ENCODE data around the gene STX12.
"Not testable (repeated sequence)": the region's sequence is repeated elsewhere in the genome, so short reads cannot be mapped to it uniquely, and the experiment has no call there.

The STX12 gene

DNA sequence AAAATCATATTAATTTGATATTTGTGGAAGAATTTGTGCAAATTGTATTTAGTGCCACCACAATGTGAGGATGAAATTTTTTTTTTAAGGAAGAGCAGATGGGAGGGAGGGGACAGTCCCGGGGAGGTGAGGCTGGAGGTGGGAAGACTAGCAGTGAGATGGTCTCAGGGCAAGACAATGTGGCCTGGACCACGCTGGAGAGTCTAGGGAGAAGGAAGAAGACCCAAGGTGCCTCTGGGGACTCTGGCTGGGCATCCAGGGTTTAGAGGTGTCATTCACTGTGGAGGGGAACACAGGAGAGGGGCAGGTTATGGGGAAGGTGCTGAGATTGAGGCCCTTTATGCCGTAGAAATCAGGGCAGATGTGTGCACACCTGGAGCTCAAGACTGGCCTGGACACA, 89.0 kb downstream of the STX12 start:
- peaks cover 32% of the 10 kb centered on the region for H3K4me1 Mint-ChIP-seq (ENCODE audit: low read depth)
- H3K27ac Mint-ChIP-seq: peak overlapping the region; percentile 37
- H3K4me3 Mint-ChIP-seq: no peak overlapping the region
- H3K36me3 Mint-ChIP-seq (ENCODE audit: low read depth): no peaks in the 10 kb centered on the region
- H3K9me3 Mint-ChIP-seq: no peaks in the 10 kb centered on the region
- no peaks in the 10 kb centered on the region for H3K27me3 Mint-ChIP-seq (ENCODE audit: low read depth)

- Mint-ChIP-seq H3K36me3 (ENCODE audit: low read depth) (no peaks in the 10 kb centered on the region), H3K9me3 (no peaks in the 10 kb centered on the region), H3K4me3 (no peak overlapping the region), H3K27me3 (ENCODE audit: low read depth) (no peaks in the 10 kb centered on the region), H3K4me1 (ENCODE audit: low read depth) (peaks cover 38% of the 10 kb centered on the region), H3K27ac (peak overlapping the region; percentile 79)
Observed at GRCh38 chr1:27862671-27863537, 89.9 kb downstream of the STX12 start.

GRCh38 chr1:27863538-27863915, 90.5 kb downstream of the STX12 start:
- H3K4me3 Mint-ChIP-seq: no peak overlapping the region
- H3K27ac Mint-ChIP-seq: peak overlapping the region; percentile 79
- no peaks in the 10 kb centered on the region for H3K27me3 Mint-ChIP-seq (ENCODE audit: low read depth)
- no peaks in the 10 kb centered on the region for H3K9me3 Mint-ChIP-seq
- no peaks in the 10 kb centered on the region for H3K36me3 Mint-ChIP-seq (ENCODE audit: low read depth)
- peaks cover 38% of the 10 kb centered on the region for H3K4me1 Mint-ChIP-seq (ENCODE audit: low read depth)

GRCh38 chr1:27864264-27864895, 91.4 kb downstream of the STX12 start:
- Mint-ChIP-seq H3K36me3 (ENCODE audit: low read depth) (no peaks in the 10 kb centered on the region), H3K27ac (peak overlapping the region; percentile 97), H3K27me3 (ENCODE audit: low read depth) (no peaks in the 10 kb centered on the region), H3K4me3 (no peak overlapping the region), H3K9me3 (no peaks in the 10 kb centered on the region), H3K4me1 (ENCODE audit: low read depth) (peaks cover 44% of the 10 kb centered on the region)

- Mint-ChIP-seq H3K4me3 (no peak overlapping the region), H3K9me3 (no peaks in the 10 kb centered on the region), H3K36me3 (ENCODE audit: low read depth) (no peaks in the 10 kb centered on the region), H3K27ac (no peak overlapping the region), H3K4me1 (ENCODE audit: low read depth) (peaks cover 50% of the 10 kb centered on the region), H3K27me3 (ENCODE audit: low read depth) (no peaks in the 10 kb centered on the region)
Observed at GRCh38 chr1:27865821-27866220, 92.8 kb downstream of the STX12 start.

DNA sequence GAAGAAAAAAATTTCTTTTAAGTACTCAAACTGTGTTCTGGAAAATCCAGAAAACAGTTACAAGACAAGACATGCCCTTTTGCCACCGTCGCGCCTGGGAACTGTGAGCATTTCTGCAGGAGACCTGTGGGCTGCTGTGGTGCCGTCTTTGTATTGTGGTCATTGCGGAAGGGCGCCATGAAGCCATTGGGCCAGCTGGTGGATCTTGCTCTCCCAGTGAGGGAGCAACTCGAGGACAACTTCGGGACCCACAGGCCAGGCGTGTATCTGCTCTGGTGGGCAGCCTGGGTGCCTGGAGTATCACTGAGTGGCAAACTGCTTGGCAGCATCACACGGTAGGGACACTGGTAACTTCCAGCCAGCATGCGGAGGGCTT, 95.5 kb downstream of the STX12 start:
- Mint-ChIP-seq H3K27ac (peak overlapping the region; percentile 86), H3K4me1 (ENCODE audit: low read depth) (peaks cover 45% of the 10 kb centered on the region), H3K4me3 (peak overlapping the region; percentile 10), H3K9me3 (no peaks in the 10 kb centered on the region), H3K36me3 (ENCODE audit: low read depth) (peaks cover 3% of the 10 kb centered on the region), H3K27me3 (ENCODE audit: low read depth) (no peaks in the 10 kb centered on the region)

- Mint-ChIP-seq H3K27me3 (ENCODE audit: low read depth) (no peaks in the 10 kb centered on the region), H3K4me3 (peak overlapping the region; percentile 63), H3K9me3 (no peaks in the 10 kb centered on the region), H3K36me3 (ENCODE audit: low read depth) (peaks cover 5% of the 10 kb centered on the region), H3K4me1 (ENCODE audit: low read depth) (peaks cover 43% of the 10 kb centered on the region), H3K27ac (peak overlapping the region; percentile 86)
Observed at GRCh38 chr1:27868932-27869718, 96.1 kb downstream of the STX12 start.

GRCh38 chr1:27869719-27870085, 96.7 kb downstream of the STX12 start:
- H3K9me3 Mint-ChIP-seq: no peaks in the 10 kb centered on the region
- H3K4me3 Mint-ChIP-seq: peak overlapping the region; percentile 63
- no peaks in the 10 kb centered on the region for H3K27me3 Mint-ChIP-seq (ENCODE audit: low read depth)
- H3K4me1 Mint-ChIP-seq (ENCODE audit: low read depth): peaks cover 41% of the 10 kb centered on the region
- H3K27ac Mint-ChIP-seq: peak overlapping the region; percentile 86
- H3K36me3 Mint-ChIP-seq (ENCODE audit: low read depth): peaks cover 6% of the 10 kb centered on the region

DNA sequence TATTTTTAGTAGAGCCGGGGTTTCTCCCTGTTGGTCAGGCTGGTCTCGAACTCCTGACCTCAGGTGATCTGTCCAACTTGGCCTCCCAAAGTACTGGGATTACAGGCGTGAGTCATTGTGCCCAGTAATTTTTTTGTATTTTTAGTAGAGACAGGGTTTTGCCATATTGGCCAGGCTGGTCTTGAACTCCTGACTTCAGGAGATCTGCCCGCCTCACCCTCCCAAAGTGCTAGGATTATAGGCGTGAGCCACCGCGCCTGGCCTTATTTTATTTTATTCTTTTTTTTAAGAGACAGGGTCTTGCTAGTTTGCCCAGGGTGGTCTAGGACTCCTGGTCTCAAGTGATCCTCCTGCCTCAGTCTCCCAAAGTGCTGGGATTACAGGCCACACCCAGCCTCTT, 98.1 kb downstream of the STX12 start:
- H3K4me3 Mint-ChIP-seq; H3K27me3 Mint-ChIP-seq (ENCODE audit: low read depth); H3K9me3 Mint-ChIP-seq; H3K27ac Mint-ChIP-seq: not testable (repeated sequence)
- H3K4me1 Mint-ChIP-seq (ENCODE audit: low read depth): peaks cover 36% of the 10 kb centered on the region
- H3K36me3 Mint-ChIP-seq (ENCODE audit: low read depth): peaks cover 11% of the 10 kb centered on the region

GRCh38 chr1:27872059-27872801, 99.2 kb downstream of the STX12 start, which contains the start of gene THEMIS2:
Gene THEMIS2, plus strand, starts transcription at chr1:27872544. Its CDS starts 28 bp downstream, at chr1:27872572.
- Mint-ChIP-seq H3K36me3 (ENCODE audit: low read depth) (peaks cover 11% of the 10 kb centered on the region), H3K9me3 (no peaks in the 10 kb centered on the region), H3K27ac (peak within 1 kb of the TSS; percentile 83), H3K4me3 (peak within 1 kb of the TSS; percentile 95), H3K4me1 (ENCODE audit: low read depth) (peaks cover 36% of the 10 kb centered on the region), H3K27me3 (ENCODE audit: low read depth) (no peaks in the 10 kb centered on the region)

DNA sequence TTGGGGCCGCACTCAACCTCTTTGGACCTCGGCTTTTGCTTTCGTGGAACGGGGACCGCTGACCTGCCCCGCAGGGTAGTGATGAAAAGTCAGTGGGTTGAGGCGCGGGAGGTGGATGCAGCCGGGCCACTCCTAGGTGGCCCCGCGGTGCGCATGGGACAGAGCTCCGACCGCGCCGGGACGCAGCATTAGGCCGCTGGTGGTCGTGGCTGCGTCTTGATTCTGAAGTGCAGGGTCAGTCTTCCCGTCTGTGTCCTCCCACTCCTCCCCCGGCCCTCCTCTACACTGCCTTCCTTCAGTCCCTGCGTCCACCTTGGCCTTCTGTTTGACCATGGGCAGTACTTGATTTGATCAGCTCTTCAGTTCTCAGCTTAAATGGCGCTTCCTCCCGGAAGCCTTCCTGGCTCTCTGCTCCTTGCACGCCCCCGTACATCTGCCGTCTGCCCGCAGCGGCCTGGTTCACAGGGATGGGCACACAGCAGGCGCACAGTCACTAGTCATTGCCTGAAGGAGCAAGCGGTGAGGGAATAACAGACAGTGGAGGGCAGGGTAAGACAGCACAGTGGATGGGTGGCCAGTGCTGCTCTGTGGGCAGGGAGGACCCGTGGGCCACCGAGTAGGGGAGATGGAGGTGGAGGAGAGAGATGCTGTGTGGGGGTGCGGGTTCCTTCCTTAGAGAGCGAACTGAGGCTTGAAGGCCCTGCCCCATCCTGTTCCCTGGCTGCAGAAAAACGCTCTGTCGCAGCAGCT, 100.0 kb downstream of the STX12 start:
- H3K4me1 Mint-ChIP-seq (ENCODE audit: low read depth): peaks cover 34% of the 10 kb centered on the region
- peak overlapping the region; percentile 95 for H3K4me3 Mint-ChIP-seq
- H3K36me3 Mint-ChIP-seq (ENCODE audit: low read depth): peaks cover 14% of the 10 kb centered on the region
- H3K27me3 Mint-ChIP-seq (ENCODE audit: low read depth): no peaks in the 10 kb centered on the region
- peak overlapping the region; percentile 83 for H3K27ac Mint-ChIP-seq
- no peaks in the 10 kb centered on the region for H3K9me3 Mint-ChIP-seq

DNA sequence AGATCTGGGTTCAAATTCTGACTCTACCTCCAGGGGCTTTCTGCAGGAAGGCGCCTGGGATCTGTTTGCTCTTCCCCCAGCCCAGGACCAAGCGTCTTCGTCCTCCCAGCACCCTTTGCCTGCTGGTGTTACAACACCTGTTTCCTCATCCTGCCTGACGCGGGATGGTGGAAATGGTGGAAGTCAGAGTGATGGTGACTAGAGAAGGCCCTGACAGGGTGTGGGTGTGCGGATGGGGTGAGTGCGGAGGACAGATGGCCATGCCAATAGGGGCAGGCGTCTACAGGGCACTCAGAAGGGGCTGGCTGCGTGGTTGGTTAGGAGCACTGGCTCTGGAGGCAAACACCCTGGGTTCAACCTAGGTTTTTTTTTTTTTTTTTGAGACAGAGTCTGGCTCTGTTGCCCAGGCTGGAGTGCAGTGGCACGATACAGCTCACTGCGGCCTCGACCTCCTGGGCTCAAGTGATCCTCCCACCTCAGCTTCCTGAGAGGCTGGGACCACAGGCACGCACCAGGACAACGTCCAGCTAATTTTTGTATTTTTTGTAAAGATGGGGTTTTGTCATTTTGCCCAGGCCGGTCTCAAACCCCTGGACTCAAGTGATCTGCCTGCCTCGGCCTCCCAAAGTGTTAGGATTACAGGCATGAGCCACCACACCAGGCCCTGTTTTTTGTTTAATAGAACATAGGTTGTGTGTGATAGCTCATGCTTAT, 100.8 kb downstream of the STX12 start:
- Mint-ChIP-seq H3K4me1 (ENCODE audit: low read depth) (peaks cover 35% of the 10 kb centered on the region), H3K36me3 (ENCODE audit: low read depth) (peaks cover 21% of the 10 kb centered on the region), H3K9me3 (no peaks in the 10 kb centered on the region), H3K27ac (peak overlapping the region; percentile 83), H3K27me3 (ENCODE audit: low read depth) (no peaks in the 10 kb centered on the region), H3K4me3 (peak overlapping the region; percentile 95)

Data from T-helper 1 cell treated with Interleukin-12 subunit alpha and Interleukin-12 subunit beta and Interleukin-4 antibody, amounts not matched to agents 30 μg/mL and 1 μg/mL, for 36 hours (primary cell).